ENCODE results near the gene SPTBN2. TPM values are rescaled to one million over a fixed set of nuclear protein-coding genes. Genes with fewer than 3 reads are reported as not detected.

The SPTBN2 gene
- total RNA-seq, 1 donor from 2014 or later: 3.0 TPM

- Mint-ChIP-seq H3K4me3 (no peak overlapping the region), H3K27me3 (no peaks in the 10 kb centered on the region), H3K27ac (no peak overlapping the region), H3K36me3 (ENCODE audit: low read depth) (no peaks in the 10 kb centered on the region), H3K9me3 (no peaks in the 10 kb centered on the region), H3K4me1 (peaks cover 5% of the 10 kb centered on the region)
- ATAC-seq (ENCODE audit: low read depth) (no peak), DNase-seq (no peak)
- TF ChIP-seq CTCF (IDR thresholded peaks at IDR 0.05): no peak
- ChIA-PET POLR2A (interaction anchor here (0.5 to 1.3 kb wide), 3 partner anchors 82 to 150 kb away, joined by 3 read pairs; no protein-coding TSS in a partner anchor), CTCF (interaction anchor here (1.2 to 5.7 kb wide), 3 partner anchors 12 to 146 kb away, joined by 3 to 61 read pairs (median 3); no protein-coding TSS in a partner anchor)
- intact Hi-C loops (cut with micrococcal nuclease): no loop called here
Observed at GRCh38 chr11:66692871-66693331, 36.1 kb downstream of the SPTBN2 start.

- TF ChIP-seq CTCF (IDR thresholded peaks at IDR 0.05): no peak
- CTCF ChIA-PET: interaction anchor here (1.2 to 5.7 kb wide), 3 partner anchors 11 to 146 kb away, joined by 3 to 61 read pairs (median 3); no protein-coding TSS in a partner anchor
- intact Hi-C loops (cut with micrococcal nuclease): no loop called here
- no peak for ATAC-seq (ENCODE audit: low read depth)
- Mint-ChIP-seq H3K36me3 (ENCODE audit: low read depth) (no peaks in the 10 kb centered on the region), H3K27ac (no peak overlapping the region), H3K4me1 (peaks cover 5% of the 10 kb centered on the region), H3K4me3 (no peak overlapping the region), H3K27me3 (no peaks in the 10 kb centered on the region), H3K9me3 (no peaks in the 10 kb centered on the region)
- POLR2A ChIA-PET: interaction anchor here (1.3 kb wide), 1 partner anchor 150 kb away, joined by 3 read pairs; no protein-coding TSS in a partner anchor
- DNase-seq: no peak
Observed at GRCh38 chr11:66692446-66692845, 36.6 kb downstream of the SPTBN2 start.

GRCh38 chr11:66691311-66691980 lies 37.6 kb downstream of the SPTBN2 start:
- no peak for TF ChIP-seq CTCF (IDR thresholded peaks at IDR 0.05)
- POLR2A ChIA-PET: no interaction called here

GRCh38 chr11:66689661-66690590 lies 39.1 kb downstream of the SPTBN2 start:
- intact Hi-C loops (cut with micrococcal nuclease): no loop called here
- H3K4me1 Mint-ChIP-seq: peaks cover 5% of the 10 kb centered on the region
- no peak overlapping the region for H3K4me3 Mint-ChIP-seq
- no peak for TF ChIP-seq CTCF (IDR thresholded peaks at IDR 0.05)
- H3K27ac Mint-ChIP-seq: no peak overlapping the region
- no peaks in the 10 kb centered on the region for H3K36me3 Mint-ChIP-seq (ENCODE audit: low read depth)
- ATAC-seq (ENCODE audit: low read depth): no peak
- no peak for DNase-seq
- POLR2A ChIA-PET: no interaction called here
- H3K9me3 Mint-ChIP-seq: no peaks in the 10 kb centered on the region
- no peaks in the 10 kb centered on the region for H3K27me3 Mint-ChIP-seq
- CTCF ChIA-PET: no interaction called here

More at GRCh38 chr11:66691311-66691980, 37.6 kb downstream of the SPTBN2 start:
- H3K4me3 Mint-ChIP-seq: no peak overlapping the region
- H3K36me3 Mint-ChIP-seq (ENCODE audit: low read depth): no peaks in the 10 kb centered on the region
- peaks cover 5% of the 10 kb centered on the region for H3K4me1 Mint-ChIP-seq
- no peaks in the 10 kb centered on the region for H3K9me3 Mint-ChIP-seq
- ATAC-seq (ENCODE audit: low read depth) (no peak), DNase-seq (no peak)
- CTCF ChIA-PET: interaction anchor here (1.2 kb wide), 2 partner anchors 142 to 147 kb away, joined by 3 read pairs; no protein-coding TSS in a partner anchor
- intact Hi-C loops (cut with micrococcal nuclease): no loop called here
- no peak overlapping the region for H3K27ac Mint-ChIP-seq
- no peaks in the 10 kb centered on the region for H3K27me3 Mint-ChIP-seq
